OCI-M1 (cell line): Measurements from ENCODE around the gene HIGD2A.
A peak's percentile ranks its signal among the peaks of the same experiment; 100 is the strongest.

Experiments used
- DNase-seq: peaks from one replicate; lab custom pipeline; 2025; lab: John Stamatoyannopoulos, UW

Gene HIGD2A, protein sequence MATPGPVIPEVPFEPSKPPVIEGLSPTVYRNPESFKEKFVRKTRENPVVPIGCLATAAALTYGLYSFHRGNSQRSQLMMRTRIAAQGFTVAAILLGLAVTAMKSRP

DNA sequence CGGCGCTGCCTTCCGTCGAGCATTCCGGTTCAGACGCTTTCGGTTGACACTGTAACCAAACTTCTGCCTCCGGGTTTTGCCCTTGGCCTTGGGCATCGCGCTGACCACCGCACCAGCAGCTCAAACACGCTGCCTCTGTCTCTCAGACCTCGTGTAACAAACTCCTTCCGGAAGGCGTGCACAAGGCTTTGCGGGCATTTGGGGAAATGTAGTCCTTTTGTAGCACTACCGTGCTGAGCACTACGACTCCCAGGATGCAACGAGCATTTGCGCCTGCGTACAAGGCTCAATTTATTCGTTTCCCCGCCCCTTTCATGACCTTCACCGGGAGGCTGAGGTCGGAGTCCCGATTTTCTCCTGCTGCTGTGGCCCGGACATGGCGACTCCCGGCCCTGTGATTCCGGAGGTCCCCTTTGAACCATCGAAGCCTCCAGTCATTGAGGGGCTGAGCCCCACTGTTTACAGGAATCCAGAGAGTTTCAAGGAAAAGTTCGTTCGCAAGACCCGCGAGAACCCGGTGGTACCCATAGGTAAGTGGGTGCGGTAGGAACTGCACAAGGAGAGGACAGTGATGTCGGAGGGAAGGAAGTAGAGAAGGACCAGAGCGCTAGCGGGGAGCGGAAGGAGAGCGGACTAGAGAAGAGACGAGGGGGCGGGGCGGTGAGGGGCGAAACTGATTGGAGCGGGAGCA lies at the start of gene HIGD2A, which contains the start of gene NOP16:
HIGD2A (plus strand) TSS at position 308 of the 691 bp plus-strand sequence; CDS start at position 377, 69 bp downstream.
NOP16 (minus strand) TSS at position 155 of the 691 bp plus-strand sequence; CDS start at position 96, 59 bp downstream.
- peak; percentile 99 for DNase-seq

DNA sequence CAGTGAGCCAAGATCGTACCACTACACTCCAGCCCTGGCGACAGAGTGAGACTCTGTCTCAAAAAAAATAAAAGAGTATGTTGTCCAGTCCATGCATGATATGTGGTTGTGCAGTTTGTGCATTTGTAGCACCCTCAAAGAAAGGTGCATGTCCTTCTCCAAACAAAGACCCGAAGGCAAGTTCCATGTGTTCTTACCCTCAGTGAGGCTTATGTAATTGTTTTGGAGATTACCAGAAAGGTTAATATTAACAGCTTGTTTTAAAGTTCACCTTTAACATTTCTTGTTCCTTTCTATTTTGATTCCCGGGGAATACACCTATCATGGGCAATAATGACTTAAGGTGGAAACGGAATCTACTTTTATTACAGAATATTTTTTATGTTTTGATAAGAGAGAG lies 49.2 kb upstream of the HIGD2A start:
- no peak for DNase-seq

DNA sequence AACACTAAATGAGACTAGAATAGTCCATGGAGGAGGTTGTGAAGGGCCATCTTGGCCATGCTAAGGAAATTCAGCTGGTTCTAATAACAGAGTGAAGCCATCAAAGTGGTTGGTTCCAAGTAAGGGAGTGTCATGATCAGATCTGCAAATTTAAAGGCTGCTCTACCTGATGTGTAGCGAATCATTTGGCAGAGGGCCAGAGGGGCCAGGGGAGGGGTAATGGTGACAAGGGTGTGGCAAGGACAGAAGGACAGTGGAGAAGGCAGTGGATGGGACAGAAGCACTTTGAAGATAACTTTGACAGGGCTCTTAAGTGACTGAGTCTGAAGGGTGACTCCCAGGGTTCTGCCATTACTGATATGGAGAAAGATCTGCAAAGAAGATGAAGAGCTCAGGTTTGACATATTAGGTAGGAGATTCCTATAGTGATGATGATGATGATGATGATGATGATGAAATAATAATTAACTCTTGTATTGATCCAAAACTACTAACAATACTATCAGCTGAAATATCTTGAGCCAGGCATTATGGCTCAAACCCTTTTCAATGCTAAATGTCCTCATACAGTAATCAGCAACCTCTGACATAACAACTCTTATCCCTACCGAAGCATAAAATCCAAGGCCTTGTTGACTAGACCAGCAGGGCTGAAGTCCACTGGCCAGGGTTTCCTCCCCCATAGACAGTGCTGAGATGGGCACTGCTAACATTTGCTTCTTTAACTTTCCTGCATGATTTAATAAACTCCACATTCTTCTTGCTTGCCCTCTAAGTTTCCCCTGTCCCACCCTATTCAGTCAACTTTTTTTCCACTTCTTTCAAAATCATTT lies 47.0 kb upstream of the HIGD2A start:
- DNase-seq = no peak

DNA sequence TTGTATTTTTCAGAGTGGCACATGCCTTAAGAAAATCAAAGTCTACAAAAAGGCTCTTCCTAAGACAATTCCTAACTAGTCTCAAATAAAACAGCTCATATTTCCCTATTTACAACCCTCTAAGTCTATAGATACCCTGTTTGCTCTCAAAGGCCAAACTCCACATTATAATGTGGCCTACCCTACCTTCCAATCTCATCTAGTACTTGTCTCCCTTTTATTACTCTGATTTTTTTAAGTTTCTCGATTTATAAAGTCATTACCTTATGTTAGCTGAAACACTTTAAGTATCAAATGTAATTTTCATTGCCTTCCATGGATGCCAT lies 46.4 kb upstream of the HIGD2A start:
- DNase-seq = no peak

DNA sequence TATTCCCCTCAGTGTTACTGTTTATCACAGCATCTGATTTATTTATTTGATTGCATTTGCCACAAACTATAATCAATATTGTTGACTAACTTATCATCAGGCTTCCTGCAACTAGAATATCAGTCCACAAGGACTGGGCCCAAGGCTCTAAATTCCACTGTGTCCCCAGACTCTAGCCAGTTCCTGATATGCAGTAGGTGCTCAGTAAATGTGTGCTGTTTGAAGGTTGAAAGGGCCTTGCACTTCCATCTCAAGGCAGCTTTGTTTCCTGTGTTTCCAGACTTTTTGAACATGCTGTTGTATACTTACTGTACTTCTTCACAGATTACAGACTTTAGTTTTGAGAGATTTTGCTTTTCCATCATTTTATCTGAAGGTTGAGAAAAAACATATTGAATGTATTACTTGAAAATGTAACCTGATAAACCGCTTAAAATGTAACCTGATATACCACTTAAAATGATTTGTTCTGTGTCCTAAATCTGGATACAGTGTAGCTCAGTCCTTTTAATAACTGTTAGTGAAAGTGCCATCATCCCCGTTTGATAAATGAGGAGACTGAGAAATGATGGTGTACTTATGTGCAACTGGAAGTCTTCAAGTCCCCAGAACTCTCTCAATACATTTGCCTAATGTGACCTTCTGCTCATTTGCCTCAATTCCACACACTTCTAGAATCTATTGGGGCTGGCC lies 45.6 kb upstream of the HIGD2A start:
- DNase-seq = no peak

DNA sequence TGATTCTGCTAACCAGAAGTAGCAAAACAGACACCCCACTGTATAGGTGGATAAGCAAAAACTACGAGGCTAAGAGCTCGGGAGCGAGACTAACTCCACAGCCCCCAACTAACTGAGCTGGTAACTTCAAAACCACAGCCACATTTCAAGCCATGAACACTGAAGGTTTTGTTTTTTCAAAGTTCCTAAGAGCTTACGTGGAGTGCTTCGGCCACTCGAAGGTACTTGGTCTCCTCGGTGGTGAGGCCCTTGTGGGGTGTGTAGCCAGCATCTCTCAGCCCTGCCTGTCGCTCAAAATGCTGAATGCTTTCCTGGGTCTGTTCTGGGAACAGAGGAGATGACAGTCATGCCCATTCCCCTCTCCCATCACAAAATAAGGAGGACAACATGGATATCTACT lies 38.1 kb upstream of the HIGD2A start:
- no peak for DNase-seq

DNA sequence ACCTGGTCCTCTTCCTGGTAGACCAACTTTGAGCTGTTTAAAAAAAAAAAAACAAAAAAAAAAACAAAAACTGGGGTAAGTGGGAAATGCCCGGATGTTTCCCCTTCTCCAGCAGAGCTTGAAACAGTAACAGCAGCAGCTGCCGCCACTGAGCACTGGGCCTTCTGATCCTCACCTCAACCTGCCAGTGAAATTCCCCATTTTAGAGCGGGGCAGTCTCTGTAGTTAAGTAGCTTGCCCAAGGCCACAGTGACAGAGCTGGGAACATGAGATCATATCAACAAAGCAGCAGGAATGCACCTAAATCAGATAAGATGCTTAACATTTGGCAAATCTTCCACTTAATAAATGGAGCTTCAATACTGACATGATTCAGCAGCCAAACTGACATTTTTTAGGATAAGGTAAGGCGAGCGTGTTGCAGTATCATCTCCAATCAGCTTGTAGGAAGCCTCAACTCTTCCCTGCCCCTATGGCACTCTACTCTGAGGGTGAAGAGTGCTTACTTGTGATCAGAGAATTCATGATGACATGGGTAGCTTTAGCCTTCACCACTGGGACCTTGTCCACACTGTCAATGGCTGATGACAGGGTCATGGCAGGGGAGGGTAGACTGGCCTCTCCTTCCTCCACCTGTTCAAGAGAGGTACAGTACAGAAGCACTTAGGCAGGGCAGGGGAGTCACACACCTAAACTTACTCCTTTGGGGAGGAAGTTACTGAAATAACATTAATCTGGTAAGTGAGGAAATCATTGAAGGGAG lies 36.3 kb upstream of the HIGD2A start:
- DNase-seq = no peak

DNA sequence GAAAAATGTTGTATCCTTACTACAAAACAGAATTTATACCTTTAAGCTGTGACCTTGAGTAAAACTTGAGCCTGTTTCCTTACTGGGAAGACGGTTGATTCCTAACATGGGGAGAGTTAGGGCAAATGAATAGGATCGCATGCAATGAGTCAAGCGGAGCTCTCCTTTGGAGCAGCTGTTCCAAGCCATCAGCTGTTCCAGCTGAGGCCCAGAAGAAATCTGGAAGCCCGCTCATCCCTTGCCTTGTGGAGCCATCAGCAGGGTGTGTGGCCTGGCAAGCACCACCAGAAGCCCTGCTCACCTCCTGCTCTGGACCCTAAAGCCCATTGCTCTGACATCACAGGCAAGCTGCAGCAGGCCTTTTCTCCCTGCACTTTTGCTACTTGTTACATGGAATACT lies 35.0 kb upstream of the HIGD2A start:
- no peak for DNase-seq

DNA sequence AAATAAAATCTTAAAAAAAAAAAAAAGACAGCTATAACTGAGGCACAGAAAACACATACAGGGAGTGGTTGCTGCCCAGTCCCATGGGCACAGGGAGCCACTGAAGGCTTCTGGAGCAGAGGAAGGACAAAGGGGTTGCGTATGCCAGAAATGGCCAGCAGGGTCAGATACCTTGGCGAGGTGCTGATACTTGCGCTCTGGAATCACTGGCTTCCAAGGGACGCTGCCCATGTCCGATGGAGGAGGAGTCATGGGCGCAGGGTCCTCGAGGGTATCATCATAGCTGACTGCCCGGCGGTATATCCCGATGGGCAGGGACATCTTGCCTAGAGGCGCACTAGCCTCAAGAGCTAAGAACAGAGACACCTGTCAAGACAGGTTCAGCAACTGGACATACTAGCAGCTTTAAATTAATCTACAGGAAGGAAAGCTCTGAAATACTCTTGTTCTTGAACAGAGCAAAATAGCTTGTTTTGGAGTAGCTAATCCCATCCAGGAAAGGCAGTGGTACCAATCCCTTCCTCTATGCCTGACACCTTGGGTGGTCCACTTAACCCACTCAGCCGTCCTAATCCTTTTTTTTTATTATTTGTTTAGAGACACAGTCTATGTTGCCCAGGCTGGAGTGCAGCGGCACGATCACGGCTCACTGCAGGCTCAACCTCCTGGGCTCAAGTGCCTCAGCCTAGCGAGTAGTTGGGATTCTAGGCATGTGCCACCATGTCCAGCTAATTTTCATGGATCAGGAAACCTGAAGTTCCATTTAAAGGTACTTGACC lies 33.0 kb upstream of the HIGD2A start:
- no peak for DNase-seq

DNA sequence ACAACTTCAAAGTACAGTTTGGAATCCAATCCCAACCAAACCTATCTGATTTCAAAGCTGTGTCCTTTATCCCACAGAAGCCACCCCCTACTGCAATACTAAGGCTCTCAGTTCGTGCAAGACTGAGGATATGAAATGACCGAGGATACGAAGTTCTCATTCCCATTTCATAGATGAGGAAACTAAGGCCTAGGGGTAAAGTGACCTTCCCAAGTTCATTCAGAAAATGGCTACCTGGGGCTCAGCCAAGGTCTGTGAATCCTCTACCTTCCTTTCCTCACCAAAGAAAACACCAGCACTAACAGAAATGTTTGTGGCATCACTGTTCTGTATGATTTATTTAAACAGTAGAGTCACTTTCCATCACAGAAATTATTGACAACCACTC lies 32.4 kb upstream of the HIGD2A start:
- DNase-seq = no peak

DNA sequence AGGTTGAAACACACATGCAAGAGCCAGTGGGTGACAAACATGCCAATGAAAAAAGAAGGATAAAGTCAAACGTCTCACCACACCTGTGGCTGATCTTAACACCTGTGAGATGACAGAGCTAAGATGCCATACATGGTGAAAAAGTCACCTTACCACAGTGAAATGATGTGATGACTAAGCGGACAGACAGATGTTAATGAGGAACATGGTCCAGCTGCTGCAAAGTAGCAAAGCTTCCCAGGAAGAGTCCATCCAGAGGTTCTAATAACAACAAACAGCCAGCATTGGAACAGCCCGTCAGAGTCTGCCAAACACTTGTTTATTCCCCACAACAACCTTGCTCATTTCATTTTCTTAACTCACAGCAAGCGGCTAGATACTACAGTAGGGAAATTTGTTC lies 28.9 kb upstream of the HIGD2A start:
- DNase-seq = no peak

DNA sequence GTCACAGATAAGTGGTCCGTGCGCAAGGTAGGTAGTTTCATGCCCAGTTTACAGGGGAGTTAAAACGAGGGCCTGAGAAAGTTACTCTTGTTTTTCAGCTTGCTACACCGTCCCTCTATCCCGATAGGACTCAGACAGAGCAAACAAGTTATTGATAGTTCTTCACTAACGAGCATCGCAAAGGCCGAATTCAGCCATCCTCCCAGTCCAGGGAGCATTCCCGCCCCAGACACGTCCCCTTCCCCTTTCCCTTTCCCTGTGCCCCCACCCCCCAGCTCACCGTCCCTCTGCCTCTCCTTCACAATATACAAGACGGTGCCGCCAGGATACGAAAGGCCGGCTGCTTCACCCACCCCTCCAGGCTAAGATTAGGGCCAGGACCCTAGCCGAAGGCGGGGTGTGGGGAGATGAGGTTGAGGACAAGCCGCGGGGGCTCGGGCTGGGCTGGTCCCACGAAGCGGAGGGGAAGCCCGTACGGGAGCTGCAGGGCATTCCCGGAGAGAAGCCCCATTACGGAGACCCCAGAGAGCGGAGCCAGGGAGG lies 27.6 kb upstream of the HIGD2A start:
- DNase-seq = no peak

DNA sequence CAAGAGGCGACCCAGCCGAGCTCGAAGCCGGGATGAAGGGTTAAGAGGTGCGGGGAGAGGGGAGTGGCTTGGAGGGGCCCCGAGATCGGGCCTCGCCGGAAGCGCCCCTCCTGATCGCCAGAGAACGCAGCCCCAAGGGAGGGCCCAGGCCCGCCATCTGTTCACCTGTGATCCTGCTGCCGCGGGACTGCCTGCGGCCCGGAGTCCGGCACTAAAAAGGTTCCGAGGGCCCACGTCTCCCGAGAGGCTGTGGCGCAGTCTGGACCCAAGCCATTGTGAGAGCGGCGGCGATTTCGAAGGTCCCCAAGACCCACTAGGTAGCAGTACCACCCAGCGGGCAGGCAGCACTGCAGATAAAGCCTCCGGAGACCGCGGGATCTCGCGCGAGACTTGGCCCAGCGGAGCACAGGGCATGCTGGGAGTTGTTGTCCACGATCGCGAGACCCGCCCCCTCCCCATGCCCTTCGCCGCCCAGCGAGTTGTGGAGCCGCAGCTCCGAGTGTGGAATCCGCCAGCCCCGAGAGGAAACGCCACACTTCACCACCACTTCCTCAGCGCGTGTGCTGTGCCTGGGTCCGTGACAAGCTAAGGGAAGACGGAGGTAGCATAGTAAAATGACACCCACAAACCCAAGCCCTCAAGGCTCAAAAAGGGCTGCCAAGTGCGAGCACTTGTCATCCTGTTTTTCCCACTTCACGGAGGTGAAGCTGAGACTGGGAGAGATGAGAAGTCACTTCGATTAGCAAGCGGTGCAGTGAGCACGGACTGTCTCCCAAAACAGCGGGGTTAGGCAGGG lies 26.9 kb upstream of the HIGD2A start, which contains the start of gene KIAA1191:
KIAA1191 (minus strand) TSS at position 328 of the 796 bp plus-strand sequence. CDS start 2,256 bp downstream, outside the sequence.
- DNase-seq = peak; percentile 94

DNA sequence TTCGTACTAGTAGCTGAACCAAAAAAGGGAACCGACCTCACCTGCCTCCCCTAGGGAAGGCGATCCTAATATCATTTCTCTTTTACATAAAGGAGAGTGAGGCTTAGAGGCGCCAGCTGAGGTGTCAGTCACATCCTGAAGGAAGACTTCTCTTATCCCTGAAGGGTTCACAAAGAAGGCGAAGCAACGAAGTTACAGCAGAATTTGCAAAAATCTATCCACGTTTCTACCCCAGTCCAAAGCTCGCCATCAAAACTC lies 26.4 kb upstream of the HIGD2A start:
- DNase-seq = no peak

DNA sequence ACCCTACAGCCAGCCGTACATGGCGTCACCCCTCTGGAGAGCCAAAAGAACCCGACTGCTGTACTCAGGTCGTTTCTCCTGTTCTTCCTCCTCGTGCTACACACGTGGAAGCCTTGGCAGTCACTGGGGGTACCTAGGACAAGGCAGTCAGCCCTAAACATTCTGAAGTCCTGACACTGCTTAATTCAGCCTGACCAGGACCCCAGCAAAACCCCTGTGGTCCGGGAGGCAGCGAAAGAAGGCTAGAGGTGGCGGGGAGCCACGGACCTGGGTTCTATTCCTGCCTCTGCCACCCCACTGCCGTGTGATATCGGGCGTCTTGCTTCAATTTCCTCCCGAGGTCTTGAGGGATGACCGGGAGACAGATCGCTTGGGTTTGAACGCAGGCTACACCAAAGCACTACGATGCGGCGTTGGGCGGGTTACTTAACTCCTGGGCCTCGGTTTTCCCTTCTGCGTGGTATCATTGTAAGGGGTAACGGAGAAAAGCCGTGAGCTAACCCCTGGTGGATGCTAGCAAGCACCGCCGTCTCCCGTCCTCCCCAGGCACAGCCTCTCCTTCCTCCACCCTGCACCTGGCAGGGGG lies 23.7 kb upstream of the HIGD2A start:
- DNase-seq = no peak

DNA sequence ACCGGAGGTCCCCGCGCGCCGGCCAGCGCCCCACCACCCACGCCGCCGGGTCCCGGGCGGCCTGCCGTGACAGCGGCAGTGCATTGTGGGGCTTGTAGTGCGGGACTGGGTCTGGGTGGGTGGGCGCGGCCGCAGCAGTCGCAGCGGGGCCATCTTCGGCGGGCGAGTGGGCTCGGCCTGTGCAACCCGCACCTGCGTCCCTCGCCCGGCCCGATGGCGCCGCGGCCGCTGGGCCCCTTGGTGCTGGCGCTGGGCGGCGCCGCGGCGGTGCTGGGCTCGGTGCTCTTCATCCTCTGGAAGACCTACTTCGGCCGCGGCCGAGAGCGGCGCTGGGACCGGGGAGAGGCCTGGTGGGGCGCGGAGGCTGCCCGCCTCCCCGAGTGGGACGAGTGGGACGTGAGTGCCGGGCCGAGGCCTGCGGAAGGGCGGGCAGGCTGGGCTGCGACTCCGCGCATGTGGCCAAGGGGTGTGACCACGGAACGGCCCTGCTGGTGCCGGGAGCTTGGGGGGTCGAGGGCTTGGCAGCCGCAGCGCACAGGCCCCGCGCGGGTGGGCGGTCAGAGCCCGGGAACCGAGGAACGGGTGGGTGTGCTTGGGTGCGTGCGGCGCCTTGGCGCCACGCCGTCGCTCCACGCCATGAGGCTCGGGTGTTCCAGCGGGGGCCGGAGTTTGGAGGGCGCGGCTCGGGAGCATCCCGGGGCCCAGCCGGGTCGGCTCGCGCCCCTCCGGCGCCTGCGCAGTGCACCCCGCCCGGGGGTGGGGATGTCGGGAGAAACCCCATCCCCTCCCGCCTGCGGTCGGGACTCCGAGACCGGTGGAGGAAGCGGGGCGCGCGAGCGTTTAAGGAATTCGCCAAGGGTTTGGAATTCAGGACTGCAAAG lies 23.0 kb upstream of the HIGD2A start, which contains the start of gene ARL10:
ARL10 (plus strand) TSS at position 137 of the 881 bp plus-strand sequence; CDS start at position 214, 77 bp downstream.
- no peak for DNase-seq

DNA sequence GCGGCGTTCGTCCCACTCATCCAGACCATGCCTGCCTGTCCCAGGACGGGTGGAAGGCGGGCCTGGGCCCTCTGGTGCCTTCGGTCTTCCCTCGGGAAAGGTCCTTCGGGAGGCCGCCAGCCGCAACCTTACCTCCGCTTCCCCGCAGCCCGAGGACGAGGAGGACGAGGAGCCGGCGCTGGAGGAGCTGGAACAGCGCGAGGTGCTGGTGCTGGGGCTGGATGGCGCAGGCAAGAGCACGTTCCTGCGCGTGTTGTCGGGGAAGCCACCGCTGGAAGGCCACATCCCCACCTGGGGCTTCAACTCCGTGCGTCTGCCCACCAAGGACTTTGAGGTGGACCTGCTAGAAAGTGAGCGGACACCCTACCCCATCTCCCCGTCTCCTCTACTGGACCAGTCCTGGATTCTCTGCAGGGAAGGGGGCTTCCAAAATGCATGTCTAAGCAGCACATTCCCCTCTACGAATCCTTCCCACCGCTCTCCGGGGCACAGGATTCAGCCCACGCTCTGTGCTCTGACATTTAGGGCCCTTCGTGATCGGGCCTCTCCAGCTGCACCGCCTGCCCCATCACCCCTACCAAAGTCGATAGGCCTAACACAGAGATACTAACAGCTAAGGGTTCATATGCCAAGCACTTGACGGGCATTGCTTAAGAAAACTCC lies 22.2 kb upstream of the HIGD2A start:
- no peak for DNase-seq

DNA sequence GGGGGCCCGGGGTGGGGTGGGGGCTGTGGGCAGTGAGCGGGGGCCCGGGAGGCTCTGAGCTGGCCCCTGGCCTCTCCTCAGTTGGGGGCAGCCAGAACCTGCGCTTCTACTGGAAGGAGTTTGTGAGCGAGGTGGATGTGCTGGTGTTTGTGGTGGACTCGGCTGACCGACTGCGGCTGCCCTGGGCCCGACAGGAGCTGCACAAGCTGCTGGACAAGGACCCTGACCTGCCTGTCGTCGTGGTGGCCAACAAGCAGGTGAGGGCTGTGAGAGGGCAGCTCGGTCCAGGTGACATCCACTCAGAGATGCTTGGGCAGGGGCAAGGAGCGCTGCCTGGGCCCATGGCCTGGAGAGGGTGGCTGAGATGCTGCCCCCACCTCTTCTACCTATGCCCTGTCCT lies 19.8 kb upstream of the HIGD2A start:
- no peak for DNase-seq
